T-helper 1 cell treated with Interleukin-12 subunit alpha and Interleukin-12 subunit beta and Interleukin-4 antibody, amounts not matched to agents 30 ng/mL and 1 ng/mL, for 36 hours (primary cell): Measurements from ENCODE around the gene TRIM69. TPM values are rescaled to one million over a fixed set of nuclear protein-coding genes. Genes with fewer than 3 reads are reported as not detected.

Source experiments
- intact Hi-C: fragments of 100-400 bp; cut with micrococcal nuclease; formaldehyde crosslinking; loops from one replicate; pipeline ENCODE4 v1.15.1; 2024
- total RNA-seq: library from RNA; stranded (reverse); gene quantifications from 2 replicates; pipeline ENCODE4 v1.2.3, GENCODE V29; 2022

The TRIM69 gene
- total RNA-seq, 1 donor from 2014 or later, result 61.5 TPM

DNA sequence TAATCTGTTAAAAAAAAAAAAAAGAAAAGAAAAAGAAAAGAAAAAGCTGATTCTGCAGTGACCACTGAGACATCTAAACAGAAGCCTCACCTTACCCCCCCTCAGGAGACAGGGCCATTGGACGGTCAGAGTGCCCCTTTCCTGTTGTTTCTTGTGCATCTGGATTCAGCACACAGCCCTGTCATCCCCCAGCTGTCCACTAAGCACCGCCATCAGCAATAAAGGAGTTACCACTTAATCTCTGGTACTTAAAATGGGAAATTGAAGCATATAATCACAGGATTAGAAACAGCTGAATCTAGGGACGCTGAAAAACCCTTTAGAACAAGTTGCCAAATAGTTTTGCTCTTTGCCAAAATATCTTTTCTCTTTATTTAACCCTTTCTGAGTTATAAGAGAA is 62.5 kb downstream of the TRIM69 start:
- intact Hi-C loops, result no loop called here

DNA sequence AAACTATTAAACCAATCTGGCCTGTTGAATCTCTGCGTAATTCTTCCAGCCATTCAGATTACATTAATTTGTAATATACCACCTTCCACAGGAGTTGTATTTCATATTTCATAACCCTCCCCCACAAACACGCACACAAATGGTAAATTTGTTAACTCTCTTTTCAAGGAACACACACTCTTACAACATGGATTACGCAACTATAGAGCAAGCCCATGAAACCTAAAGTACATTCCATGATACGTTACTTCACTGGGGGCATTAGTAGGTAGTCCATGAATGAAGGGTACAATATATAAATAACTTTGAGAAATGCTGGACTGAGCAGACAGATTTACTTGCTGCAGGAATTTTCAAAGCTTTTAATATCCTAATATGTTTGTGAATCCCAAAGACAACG is 65.0 kb downstream of the TRIM69 start:
- intact Hi-C loops, result no loop called here

DNA sequence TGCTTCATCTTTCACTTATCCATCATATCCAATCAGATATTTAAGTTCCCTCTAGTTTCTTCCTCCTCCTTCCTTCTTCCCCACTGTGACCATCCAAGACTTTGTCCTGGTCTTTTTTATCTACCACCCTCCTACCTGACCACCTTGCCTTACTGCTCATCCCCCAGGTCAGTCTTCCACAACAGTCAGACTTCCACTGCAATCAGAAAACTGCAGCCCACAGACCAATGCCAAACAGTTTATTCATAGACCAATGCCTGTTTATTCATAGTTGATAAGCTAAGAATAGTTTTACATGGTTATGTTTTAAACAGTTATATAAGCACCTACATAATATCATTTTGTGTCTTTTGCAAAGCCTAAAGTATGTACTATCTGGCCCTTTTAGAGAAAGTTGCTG is 65.5 kb downstream of the TRIM69 start:
- intact Hi-C loops, result no loop called here

DNA sequence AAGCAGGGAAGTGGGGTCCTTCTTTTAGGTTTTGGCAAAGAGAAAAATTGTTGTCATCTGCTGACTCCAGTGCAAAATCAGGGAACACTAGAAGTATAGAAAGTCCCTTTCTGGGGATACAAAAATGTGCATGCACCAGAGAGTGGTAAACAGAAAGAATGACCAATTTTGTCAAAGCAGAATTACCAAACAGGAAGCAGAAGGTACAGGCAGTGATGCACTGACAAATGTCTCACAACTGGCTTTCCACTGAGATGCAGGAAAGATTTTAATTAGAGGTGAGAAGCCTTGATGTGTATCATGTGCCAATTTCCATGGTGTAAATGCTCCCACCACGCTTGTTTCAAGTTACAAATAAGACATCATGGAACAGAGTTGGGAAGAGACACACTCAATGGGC is 66.0 kb downstream of the TRIM69 start:
- intact Hi-C loops, result no loop called here

DNA sequence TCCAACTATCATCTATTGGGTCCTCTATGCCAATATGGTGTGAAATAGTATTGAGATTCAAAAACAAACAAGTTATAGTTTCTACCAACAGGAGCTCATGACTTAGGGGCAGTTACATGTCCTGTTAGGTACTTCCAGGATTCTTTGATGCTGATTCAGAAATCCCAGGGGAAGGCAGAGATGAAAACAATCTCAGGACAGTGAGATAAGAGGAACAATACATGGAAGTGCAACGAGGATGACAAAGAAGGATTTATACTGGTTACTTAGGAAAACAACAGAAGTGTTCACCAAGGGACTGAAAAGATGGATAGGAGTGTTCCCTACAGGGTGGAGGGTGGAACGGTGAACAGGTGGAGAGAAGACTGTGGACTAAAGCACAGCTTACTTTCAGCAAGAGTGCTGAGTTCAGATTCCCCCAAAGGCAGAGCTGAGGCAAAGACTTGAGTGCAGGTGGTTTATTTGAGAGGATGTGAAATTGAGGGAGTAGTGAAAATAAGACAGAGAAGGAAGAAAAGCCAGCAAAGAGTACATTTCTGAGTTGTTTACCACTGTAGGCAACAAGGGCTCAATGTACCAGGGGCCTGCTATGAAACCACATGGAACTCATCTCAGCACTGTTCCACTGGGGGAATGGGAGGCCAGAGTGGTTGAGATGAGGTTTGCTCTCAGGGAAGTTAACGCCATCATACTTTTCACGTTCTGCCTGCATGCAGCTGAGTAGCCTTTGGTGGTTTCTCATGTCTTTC is 68.1 kb downstream of the TRIM69 start:
- intact Hi-C loops, result no loop called here

DNA sequence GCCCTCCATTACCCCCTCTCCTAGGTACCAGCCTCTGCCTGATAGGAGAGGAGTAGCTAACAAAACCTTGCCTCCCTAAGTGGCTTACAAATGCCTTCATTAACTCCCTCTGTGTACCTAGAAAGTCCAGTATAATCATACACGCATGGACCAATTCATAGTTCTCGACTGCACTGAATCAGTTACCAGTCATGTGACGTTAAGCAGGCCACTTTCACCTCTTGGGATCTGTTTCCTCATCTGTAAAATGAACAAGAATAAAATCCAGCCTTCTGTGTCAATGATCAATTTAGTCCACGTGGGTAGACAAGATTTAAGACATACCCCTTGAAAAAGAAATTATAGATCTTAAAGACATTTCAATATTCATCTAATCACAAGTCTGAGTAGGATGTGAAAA is 72.2 kb downstream of the TRIM69 start:
- intact Hi-C loops, result no loop called here

DNA sequence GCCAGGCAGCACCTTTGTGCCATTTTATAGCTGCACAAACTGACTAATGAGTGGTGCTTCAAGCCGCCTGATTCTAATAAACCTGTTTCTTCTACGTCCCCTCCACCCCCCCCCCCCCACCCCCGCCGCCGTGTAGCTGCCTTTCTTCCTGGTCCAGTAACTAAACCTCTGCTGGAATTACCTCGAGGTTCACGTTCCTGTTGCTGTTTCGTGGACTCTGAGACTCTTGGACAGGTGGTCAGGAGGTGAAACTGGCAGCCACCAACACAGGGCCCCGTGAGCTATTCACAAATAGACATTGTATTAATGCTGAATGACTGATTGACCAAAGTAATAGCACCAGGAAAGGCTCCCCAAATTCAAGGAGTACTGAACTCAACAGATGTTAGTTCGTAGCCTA is 73.9 kb downstream of the TRIM69 start:
- intact Hi-C loops, result no loop called here

DNA sequence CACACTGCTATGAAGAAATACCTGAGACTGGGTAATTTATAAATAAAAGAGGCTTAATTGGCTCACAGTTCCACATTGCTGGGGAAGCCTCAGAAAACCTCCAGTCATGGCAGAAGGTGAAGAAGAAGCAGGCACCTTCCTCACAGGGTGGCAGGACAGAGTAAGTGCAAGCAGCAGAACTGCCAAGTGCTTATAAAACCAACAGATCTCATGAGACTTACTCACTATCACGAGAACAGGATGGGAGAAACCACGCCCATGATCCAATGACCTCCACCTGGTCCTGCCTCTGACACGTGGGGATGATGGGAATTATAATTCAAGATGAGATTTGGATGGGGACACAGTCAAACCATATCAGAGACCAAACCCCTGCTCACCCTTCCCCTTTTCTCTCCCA is 75.0 kb downstream of the TRIM69 start:
- intact Hi-C loops, result no loop called here

DNA sequence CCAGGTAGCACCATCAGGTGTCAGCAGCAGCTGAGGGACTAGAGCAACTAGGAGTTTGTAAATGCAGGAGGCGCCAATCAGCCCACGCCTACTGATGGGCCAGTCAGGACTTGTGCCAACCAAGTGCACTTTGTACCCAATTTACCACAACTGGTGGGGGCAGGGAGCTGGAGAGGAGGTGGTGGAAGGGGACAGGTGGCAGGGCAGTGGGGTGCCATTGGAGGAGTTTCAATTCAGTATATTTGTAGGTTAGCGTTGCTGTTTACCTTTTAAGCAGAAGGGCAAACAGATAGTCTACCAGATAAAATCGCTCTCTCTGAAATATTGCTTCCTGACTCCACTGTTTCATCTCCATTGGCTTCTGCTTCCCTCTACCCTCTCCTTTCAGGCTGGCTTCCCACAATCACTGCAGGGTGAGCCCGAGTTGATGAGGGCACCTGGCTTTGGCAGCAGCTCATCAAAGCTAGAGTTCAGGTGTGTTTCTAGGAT is 75.7 kb downstream of the TRIM69 start:
- intact Hi-C loops, result no loop called here

DNA sequence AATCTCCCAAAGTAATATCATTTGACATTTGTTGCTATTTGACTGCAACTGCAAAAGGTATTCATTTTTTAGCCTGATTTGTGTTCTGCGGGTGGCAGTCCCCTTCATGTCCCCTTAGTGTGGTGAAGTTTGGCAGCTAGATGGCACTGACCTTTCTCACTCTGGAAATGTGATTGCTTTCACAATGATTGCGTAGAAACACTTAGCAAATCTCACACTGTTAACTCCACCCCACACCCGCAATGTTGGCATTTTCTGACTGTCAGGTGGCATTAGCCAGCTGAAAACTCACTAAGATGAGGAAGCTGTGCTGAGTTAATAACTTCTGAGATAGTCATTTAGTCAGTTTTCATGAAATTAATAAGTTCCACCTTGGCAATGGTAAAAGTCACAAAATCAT is 76.9 kb downstream of the TRIM69 start:
- intact Hi-C loops, result no loop called here

Other genes starting within 250 kb of the TRIM69 start
- 87.3 and 101 TPM in 2 replicates for gene EIF3J, start 199.4 kb upstream of the TRIM69 start, total RNA-seq
- 78.0 and 81.7 TPM in 2 replicates for gene SPG11, start 72.9 kb upstream of the TRIM69 start, total RNA-seq
- 60.5 and 62.1 TPM in 2 replicates for gene PATL2, start 25.2 kb upstream of the TRIM69 start, total RNA-seq
- 8,744 and 8,765 TPM in 2 replicates for gene B2M, start 25.0 kb upstream of the TRIM69 start, total RNA-seq
- not detected in 2 replicates for gene TERB2, start 220.2 kb downstream of the TRIM69 start, total RNA-seq